K562 (cell line): ENCODE measurements around the gene UBA7. TPM values are rescaled to one million over a fixed set of nuclear protein-coding genes. Genes with fewer than 3 reads are reported as not detected.
A peak's percentile ranks its signal among the peaks of the same experiment; 100 is the strongest.

Source experiments
- ATAC-seq: fragments of 200-7000 bp; cut with Tn5 transposase; 3 replicates; pipeline ENCODE4 v1.9.1; 2020; ENCODE audit warnings: moderate library complexity
- BruUV-seq: library from RNA; stranded (reverse); fragments of 400-500 nt; replicated peaks from 2 replicates; lab custom pipeline; 2021; lab: Mats Ljungman, UMichigan
- CTCF ChIA-PET: fragments of 300-600 bp; formaldehyde crosslinking; extraction: SDS; loops from one replicate; lab custom pipeline; 2021; ENCODE audit warnings: low intra/inter-chr PET ratio; lab: Yijun Ruan, JAX
- POLR2A ChIA-PET: fragments of 300-600, 350-650 bp; sonication (Branson Sonifier 250); formaldehyde crosslinking; extraction: SDS; loops from one replicate; lab custom pipeline; 2021; ENCODE audit warnings: antibody characterized with exemption, inconsistent platforms; lab: Yijun Ruan, JAX
- DNase-seq, 4 experiments: peaks; one replicate each; pipeline versions ENCODE4 v3.0.0 to v3.0.0-alpha.2; 2011 to 2018; ENCODE audit warnings: low spot score in 3 of 4, mixed read lengths in 3 of 4; ENCODE audit errors: extremely low read depth in 1 of 4
- FAIRE-seq: peaks from 2 replicates; lab custom pipeline; 2011; peaks lifted over from hg19 to GRCh38; lab: Jason Lieb, UNC
- H2AFZ ChIP-seq: 2 replicates; pipeline ENCODE4 v1.6.0; 2011; ENCODE audit warnings: low read depth, low read length, control low read depth, inconsistent platforms
- H3K27ac ChIP-seq: fragments of 200-600 bp; 3 replicates; pipeline ENCODE4 v1.8.0; 2011; ENCODE audit warnings: low read depth, mild to moderate bottlenecking, control low read depth, inconsistent platforms, low read length, moderate library complexity, mixed read lengths; ENCODE audit errors: extremely low read depth
- H3K27me3 ChIP-seq, 2 experiments: fragments of 300-600 bp in 1 of 2; 2 replicates in 1 of 2; 3 replicates in 1 of 2; pipeline versions ENCODE4 v1.6.0 to v1.8.0; 2011; ENCODE audit warnings: inconsistent platforms in 2 of 2, low read length in 2 of 2, mild to moderate bottlenecking in 1 of 2, mixed read lengths in 1 of 2, moderate library complexity in 1 of 2; ENCODE audit not compliant: control insufficient read depth in 2 of 2, insufficient read depth in 2 of 2
- H3K36me3 ChIP-seq: fragments of 300-600 bp; 3 replicates; pipeline ENCODE4 v1.8.0; 2011; ENCODE audit warnings: mild to moderate bottlenecking, low read length, inconsistent platforms; ENCODE audit not compliant: control insufficient read depth, insufficient read depth
- H3K4me1 ChIP-seq, 2 experiments: fragments of 200-600 bp in 1 of 2; replicated peaks in 1 of 2; 2 replicates in 1 of 2; 3 replicates in 1 of 2; pipeline versions ENCODE4 v1.5.1 to v1.8.0; 2011; ENCODE audit warnings: inconsistent platforms in 2 of 2, low read length in 2 of 2, mild to moderate bottlenecking in 1 of 2, mixed read lengths in 1 of 2, moderate library complexity in 1 of 2; ENCODE audit not compliant: control insufficient read depth in 2 of 2, insufficient read depth in 2 of 2
- H3K4me2 ChIP-seq: 2 replicates; pipeline ENCODE4 v1.6.1; 2011; ENCODE audit warnings: low read length, control low read depth, inconsistent platforms, mixed read lengths; ENCODE audit not compliant: insufficient read depth
- H3K4me3 ChIP-seq: fragments of 200-600 bp; sonication (generic), shearing (Covaris generic); 2 replicates; pipeline ENCODE4 v1.5.1; 2016; ENCODE audit warnings: control low read depth, inconsistent platforms
- H3K79me2 ChIP-seq: fragments of 200-600 bp; 3 replicates; pipeline ENCODE4 v1.8.0; 2011; ENCODE audit warnings: low read length, inconsistent platforms; ENCODE audit not compliant: control insufficient read depth, insufficient read depth
- H3K9ac ChIP-seq, 2 experiments: 2 replicates each; pipeline versions ENCODE4 v1.6.0 to v1.6.1; 2011; ENCODE audit warnings: low read depth in 2 of 2, low read length in 2 of 2, control low read depth in 1 of 2, inconsistent platforms in 1 of 2, mild to moderate bottlenecking in 1 of 2, mixed read lengths in 1 of 2; ENCODE audit not compliant: insufficient read depth in 1 of 2
- H3K9me1 ChIP-seq: one replicate; pipeline ENCODE4 v1.6.0; 2011; ENCODE audit warnings: inconsistent platforms, mild to moderate bottlenecking, low read length, moderate library complexity; ENCODE audit not compliant: control insufficient read depth, insufficient read depth
- H3K9me3 ChIP-seq: replicated peaks from 2 replicates; pipeline ENCODE4 v1.5.1; 2011; ENCODE audit warnings: low read depth, low read length, inconsistent platforms; ENCODE audit not compliant: control insufficient read depth, insufficient read depth
- H4K20me1 ChIP-seq: replicated peaks from 2 replicates; pipeline ENCODE4 v1.6.1; 2011; ENCODE audit warnings: low read length, inconsistent platforms, mixed read lengths; ENCODE audit not compliant: control insufficient read depth, insufficient read depth
- CBX8 ChIP-seq: fragments of 200-600 bp; sonication (generic); IDR thresholded peaks from 2 replicates; pipeline ENCODE4 v1.6.1; 2012; ENCODE audit warnings: borderline replicate concordance, mixed run types, low read depth, mild to moderate bottlenecking, moderate library complexity, mixed read lengths, low read length, control low read depth, inconsistent platforms; ENCODE audit not compliant: poor library complexity, severe bottlenecking; ENCODE audit errors: extremely low read depth
- FOXK2 ChIP-seq, 2 experiments: fragments of 450-650 bp; IDR thresholded peaks in 1 of 2; conservative IDR thresholded peaks in 1 of 2; 2 replicates each; pipeline ENCODE4 v1.6.1; 2016; ENCODE audit warnings: low read depth in 2 of 2, mild to moderate bottlenecking in 1 of 2
- GATAD2A ChIP-seq: fragments of 450-650 bp; IDR thresholded peaks from 2 replicates; pipeline ENCODE4 v1.6.1; 2017
- KAT2B ChIP-seq: IDR thresholded peaks from one replicate; pipeline ENCODE4 v1.6.1; 2012; ENCODE audit warnings: low read depth, mild to moderate bottlenecking, control low read depth, inconsistent platforms, low read length, moderate library complexity
- ZFP1 ChIP-seq: fragments of 450-650 bp; formaldehyde crosslinking; IDR thresholded peaks from 2 replicates; pipeline ENCODE4 v1.4.0; 2020; ENCODE audit warnings: mild to moderate bottlenecking, mixed read lengths
- ZNF316 ChIP-seq: fragments of 450-650 bp; IDR thresholded peaks from 2 replicates; pipeline ENCODE4 v1.6.1; 2016
- ZNF707 ChIP-seq: fragments of 250-450 bp; sonication (Bioruptor Pico); conservative IDR thresholded peaks from 2 replicates; pipeline ENCODE4 v1.8.0; 2022; ENCODE audit warnings: inconsistent platforms, mild to moderate bottlenecking, moderate library complexity
- ZSCAN32 ChIP-seq: fragments of 450-650 bp; formaldehyde crosslinking; IDR thresholded peaks from 2 replicates; pipeline ENCODE4 v1.4.0; 2020; ENCODE audit warnings: mild to moderate bottlenecking, moderate library complexity
- WGBS: fragments of 100-300 bp; shearing (Covaris generic); methylation state at CpG from one replicate; pipeline ENCODE4 v1.1.6; 2016; ENCODE audit warnings: low coverage, mixed read lengths; ENCODE audit not compliant: insufficient coverage; ENCODE audit errors: missing lambda C conversion rate; 5-methylcytosine and 5-hydroxymethylcytosine counted together
- in situ Hi-C: fragments of 300-500 bp; cut with MboI; formaldehyde crosslinking; loops from 4 replicates; pipeline ENCODE4 v1.15.0; 2018; ENCODE audit warnings: inconsistent platforms, mixed read lengths
- intact Hi-C: fragments of 100-400 bp; cut with micrococcal nuclease; formaldehyde crosslinking; loops from 2 replicates; pipeline ENCODE4 v1.14.2; 2022
- polyA plus RNA-seq, 8 experiments: library from polyadenylated mRNA; depleted of rRNA in 4 of 8; stranded (reverse) in 5 of 8; unstranded in 3 of 8; fragments of >200 nt; fragmentation: Nextera tagmentation in 2 of 8; fragmentation: Illumina TruSeq in 1 of 8; extraction: Ambion mirVana in 2 of 8; extraction: Trizol in 1 of 8; gene quantifications; 2 replicates each; pipeline versions ENCODE4 v1.2.1 to v1.2.3, GENCODE V29; 2011 to 2014; ENCODE audit warnings: inconsistent platforms in 1 of 8, missing spikeins in 1 of 8
- total RNA-seq, 7 experiments: library from RNA; depleted of rRNA in 6 of 7; stranded (reverse); fragments of >200 nt in 6 of 7; fragmentation: Illumina TruSeq in 2 of 7; extraction: Trizol in 2 of 7; gene quantifications; 2 replicates each; pipeline versions ENCODE4 v1.2.1 to v1.2.3, GENCODE V29; 2011 to 2021; ENCODE audit warnings: low replicate concordance in 1 of 7

UBA7 gene
- total and polyA plus RNA-seq, 9 of the 15 experiments (the other 6 are each of a cell fraction or from before 2014, with no cell fraction given) = 0.17 to 3.3 (median 2.0) TPM

GRCh38 chr3:49856181-49857005, 42.6 kb upstream of the UBA7 start, which contains the start of gene TRAIP (continued):
- TF ChIP-seq FOXK2 (conservative IDR thresholded peaks at IDR 0.05 in 1 of 2, IDR thresholded peaks at IDR 0.05 in 1 of 2; ENCODE audit: low read depth in 2 of 2) = no peak
- no peak for TF ChIP-seq ZSCAN32 (CRISPR knock-in tag)
- TF ChIP-seq GATAD2A = no peak
- no peak for TF ChIP-seq ZNF707 (CRISPR knock-in tag)
- no peak for TF ChIP-seq ZFP1 (CRISPR knock-in tag)
- TF ChIP-seq KAT2B = no peak

- Histone ChIP-seq H3K9me1 (no peaks in the 10 kb centered on the region), H3K9ac (peak overlapping the region; percentile 77 to 91; a peak in 3 of 4 replicates), H3K36me3 (peaks cover 5% of the 10 kb centered on the region; the same call in 1 of the 3 replicates), H3K4me3 (peak overlapping the region; percentile 71), H3K4me1 (peaks cover 9 to 12% of the 10 kb centered on the region in 2 experiments; a peak in 4 of 5 replicates), H3K9me3 (no peaks in the 10 kb centered on the region), H3K27me3 (no peaks in the 10 kb centered on the region), H4K20me1 (no peaks in the 10 kb centered on the region), H3K4me2 (peak overlapping the region; percentile 90), H2AFZ (no peak overlapping the region; the same call in 1 of the 2 replicates), H3K79me2 (peaks cover 23% of the 10 kb centered on the region), H3K27ac (peak overlapping the region; percentile 40; the same call in 1 of the 3 replicates)
- ATAC-seq (no peak), FAIRE-seq (no peak), DNase-seq (no peak)
- 0% methylated on average over 5 of the region's 5 CpGs for WGBS
- ChIA-PET POLR2A (interaction anchor here (1.0 kb wide), 1 partner anchor 10 kb away, joined by 4 read pairs; no protein-coding TSS in a partner anchor), CTCF (no interaction called here)
- BruUV-seq = no TSS peak
- in situ Hi-C loops = no loop called here
- intact Hi-C loops = no loop called here
- TF ChIP-seq ZNF316 (peak; percentile 66), CBX8 (no peak)
These were observed 41.9 kb upstream of the UBA7 start for GRCh38 chr3:49855662-49856061.
